Fibroblast of the aortic adventitia (primary cell): ENCODE results near the gene PSD4. TPM values are rescaled to one million over a fixed set of nuclear protein-coding genes. Genes with fewer than 3 reads are reported as not detected.

Experiments used
- DNase-seq: peaks from one replicate; pipeline ENCODE4 v3.0.0-alpha.2; 2010; ENCODE audit warnings: low read depth
- H3K4me3 ChIP-seq: 2 replicates; pipeline ENCODE4 v1.5.1; 2011; ENCODE audit warnings: low read depth, mild to moderate bottlenecking, control low read depth, low read length, moderate library complexity
- CTCF ChIP-seq: IDR thresholded peaks from 2 replicates; pipeline ENCODE4 v1.5.1; 2011; ENCODE audit warnings: mild to moderate bottlenecking, low read length, control low read depth, inconsistent platforms; ENCODE audit not compliant: insufficient read depth
- total RNA-seq: library from RNA; depleted of rRNA; stranded (reverse); fragments of >200 nt; gene quantifications from 2 replicates; pipeline ENCODE4 v1.2.3, GENCODE V29; 2012; ENCODE audit warnings: low replicate concordance

The PSD4 gene
- total RNA-seq, 1 donor, result 5.1 TPM

DNA sequence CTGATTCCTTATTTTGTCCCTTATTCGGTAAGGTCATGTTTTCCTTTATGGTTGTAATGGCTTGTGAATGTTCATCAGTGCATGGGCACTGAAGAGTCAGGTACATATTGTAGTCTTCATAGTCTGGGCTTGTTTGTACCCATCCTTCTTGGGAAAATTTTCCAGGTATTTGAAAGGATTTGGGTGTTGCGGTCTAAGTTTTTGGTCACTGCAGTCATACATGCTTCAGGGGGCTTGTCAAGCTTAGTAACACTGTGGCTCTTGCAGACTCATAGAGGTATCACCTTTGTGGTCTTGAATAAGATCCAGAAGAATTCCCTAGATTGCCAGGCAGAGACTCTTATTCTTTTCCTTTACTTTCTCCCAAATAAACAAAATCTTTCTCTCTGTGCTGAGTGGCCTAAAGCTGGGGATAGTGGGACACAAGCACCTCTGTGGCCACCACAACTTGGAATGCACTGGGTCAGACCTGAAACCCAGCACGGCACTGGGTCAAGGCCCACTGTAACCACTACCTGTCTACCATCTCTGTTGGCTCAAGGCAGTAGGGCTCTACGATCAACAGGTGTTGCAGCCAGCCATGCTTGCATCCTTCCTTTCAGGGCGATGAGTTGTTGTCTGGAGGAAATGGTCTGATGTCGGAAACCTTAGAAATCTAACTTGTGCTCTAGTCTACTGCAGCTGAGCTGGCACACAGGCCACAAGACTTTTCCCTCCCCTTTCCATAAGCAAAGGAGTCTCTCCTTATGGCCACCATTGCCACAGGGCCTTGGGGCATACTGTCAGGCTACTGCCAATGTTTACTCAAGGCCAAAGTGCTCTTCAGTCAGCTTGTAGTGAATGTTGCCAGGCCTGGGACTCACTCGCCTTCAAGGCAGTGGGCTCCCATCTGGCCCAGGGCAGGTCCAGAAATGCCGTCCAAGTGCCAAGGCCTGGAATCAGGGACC is 24.9 kb upstream of the PSD4 start:
- no peak overlapping the region for H3K4me3 ChIP-seq
- DNase-seq, result no peak
- no peak for TF ChIP-seq CTCF

DNA sequence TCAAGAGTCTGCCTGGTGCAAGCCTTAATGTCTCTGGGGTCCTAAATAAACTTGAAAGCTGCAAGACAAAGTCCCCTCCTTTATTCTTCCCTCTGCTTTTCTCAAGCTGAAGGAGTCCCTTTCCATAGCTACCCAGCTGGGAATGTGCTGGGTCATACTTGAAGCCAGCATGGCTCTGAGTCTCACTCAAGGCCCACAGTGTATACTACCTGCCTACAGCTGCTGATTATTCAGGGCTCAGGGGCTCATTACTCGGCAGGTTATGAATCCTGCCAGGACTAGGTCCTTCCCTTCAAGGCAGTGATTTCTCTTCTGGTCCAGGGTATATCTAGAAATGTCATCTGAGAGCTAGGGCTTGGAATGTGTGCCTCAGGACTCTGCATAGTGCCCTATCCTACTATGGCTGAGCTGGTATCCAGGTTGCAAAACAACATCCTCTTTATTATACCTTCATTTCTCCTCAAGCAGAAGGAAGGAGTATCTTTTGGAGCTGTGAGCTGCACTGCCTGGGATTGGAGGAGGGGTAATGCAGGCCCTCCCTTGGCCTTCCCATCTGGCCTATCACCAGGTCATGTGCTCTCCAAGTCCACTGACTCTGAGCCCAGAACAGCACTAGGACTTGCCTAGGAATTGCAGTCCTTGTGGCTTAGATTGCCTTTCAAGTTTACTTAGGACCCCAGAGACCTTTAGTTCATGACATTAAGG is 24.1 kb upstream of the PSD4 start:
- TF ChIP-seq CTCF, result no peak
- H3K4me3 ChIP-seq, result no peak overlapping the region
- DNase-seq, result no peak

- H3K4me3 ChIP-seq, result no peak overlapping the region
- no peak for TF ChIP-seq CTCF
- no peak for DNase-seq
Observed at GRCh38 chr2:113150258-113150601, 23.5 kb upstream of the PSD4 start.

GRCh38 chr2:113155331-113155730 is 18.4 kb upstream of the PSD4 start:
- TF ChIP-seq CTCF, result no peak
- H3K4me3 ChIP-seq, result no peak overlapping the region
- no peak for DNase-seq

- no peak for TF ChIP-seq CTCF
- DNase-seq, result no peak
- peak overlapping the region; percentile 9 for H3K4me3 ChIP-seq
Observed at GRCh38 chr2:113156278-113157117, 17.3 kb upstream of the PSD4 start.

GRCh38 chr2:113157118-113157896 is 16.5 kb upstream of the PSD4 start:
- no peak for TF ChIP-seq CTCF
- peak overlapping the region; percentile 40 for H3K4me3 ChIP-seq
- DNase-seq, result no peak
